Activated CD4-positive, alpha-beta memory T cell treated with anti-CD3 and anti-CD28 coated beads for 36 hours (primary cell): ENCODE data around the gene ATL3. TPM values are rescaled to one million over a fixed set of nuclear protein-coding genes. Genes with fewer than 3 reads are reported as not detected.
A peak's percentile ranks its signal among the peaks of the same experiment; 100 is the strongest.
"Not testable (repeated sequence)": the region's sequence is repeated elsewhere in the genome, so short reads cannot be mapped to it uniquely, and the experiment has no call there.

Experiments
- CTCF ChIA-PET: fragments of 350-600 bp; sonication (Branson Sonifier 250); formaldehyde crosslinking; loops from one replicate; lab custom pipeline; 2021; ENCODE audit warnings: antibody characterized with exemption, inconsistent platforms; lab: Charles Lee
- POLR2A ChIA-PET: fragments of 350-600 bp; sonication (Branson Sonifier 250); formaldehyde crosslinking; loops from one replicate; lab custom pipeline; 2021; ENCODE audit warnings: antibody characterized with exemption; lab: Charles Lee
- DNase-seq: peaks from one replicate; pipeline ENCODE4 v3.0.0-alpha.2; 2020
- H3K27ac Mint-ChIP-seq: one replicate; pipeline ENCODE4 v1.8.0; 2021; ENCODE audit warnings: mixed read lengths
- H3K27me3 Mint-ChIP-seq: one replicate; pipeline ENCODE4 v1.8.0; 2021; ENCODE audit warnings: mixed read lengths
- H3K36me3 Mint-ChIP-seq: one replicate; pipeline ENCODE4 v1.8.0; 2021; ENCODE audit warnings: mixed read lengths
- H3K4me1 Mint-ChIP-seq: one replicate; pipeline ENCODE4 v1.8.0; 2021; ENCODE audit warnings: low read depth, mixed read lengths
- H3K4me3 Mint-ChIP-seq: one replicate; pipeline ENCODE4 v1.8.0; 2021; ENCODE audit warnings: mild to moderate bottlenecking, mixed read lengths
- H3K9me3 Mint-ChIP-seq: one replicate; pipeline ENCODE4 v1.8.0; 2021; ENCODE audit warnings: mixed read lengths
- intact Hi-C: fragments of 100-400 bp; cut with micrococcal nuclease; formaldehyde crosslinking; loops from one replicate; pipeline ENCODE4 v1.15.1; 2023
- total RNA-seq, 2 experiments: library from RNA; stranded (reverse); gene quantifications; one replicate each; pipeline ENCODE4 v1.2.3, GENCODE V29; 2021

The ATL3 gene
- total RNA-seq, 2 experiments from 2014 or later: 31.3 to 34.6 TPM

DNA sequence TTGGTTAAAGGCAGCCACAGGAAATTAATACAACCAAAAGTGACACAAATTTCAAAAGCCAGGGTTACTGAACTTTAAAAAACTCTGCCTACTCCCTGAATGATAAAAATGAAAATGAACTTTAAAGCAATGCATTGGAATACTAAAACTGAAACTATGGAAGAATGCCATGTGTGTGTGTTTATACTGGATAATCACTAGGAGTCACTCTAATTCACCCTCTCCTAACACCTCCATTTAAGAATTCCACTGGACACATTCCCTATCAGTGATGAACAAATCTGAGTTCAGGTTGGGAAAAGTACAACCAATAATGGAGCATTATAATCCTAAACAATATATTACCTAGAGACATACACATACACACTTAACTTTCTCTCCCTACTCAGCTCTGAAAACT is 29.4 kb downstream of the ATL3 start:
- Mint-ChIP-seq H3K27me3 (no peaks in the 10 kb centered on the region), H3K27ac (no peak overlapping the region), H3K36me3 (peaks cover 17% of the 10 kb centered on the region), H3K4me3 (no peak overlapping the region), H3K4me1 (peaks cover 5% of the 10 kb centered on the region), H3K9me3 (no peaks in the 10 kb centered on the region)
- POLR2A ChIA-PET: no interaction called here
- DNase-seq: no peak
- intact Hi-C loops: no loop called here
- CTCF ChIA-PET: interaction anchor here (0.6 to 1.5 kb wide), 3 partner anchors 124 to 693 kb away, joined by 3 to 6 read pairs (median 3); no protein-coding TSS in a partner anchor

DNA sequence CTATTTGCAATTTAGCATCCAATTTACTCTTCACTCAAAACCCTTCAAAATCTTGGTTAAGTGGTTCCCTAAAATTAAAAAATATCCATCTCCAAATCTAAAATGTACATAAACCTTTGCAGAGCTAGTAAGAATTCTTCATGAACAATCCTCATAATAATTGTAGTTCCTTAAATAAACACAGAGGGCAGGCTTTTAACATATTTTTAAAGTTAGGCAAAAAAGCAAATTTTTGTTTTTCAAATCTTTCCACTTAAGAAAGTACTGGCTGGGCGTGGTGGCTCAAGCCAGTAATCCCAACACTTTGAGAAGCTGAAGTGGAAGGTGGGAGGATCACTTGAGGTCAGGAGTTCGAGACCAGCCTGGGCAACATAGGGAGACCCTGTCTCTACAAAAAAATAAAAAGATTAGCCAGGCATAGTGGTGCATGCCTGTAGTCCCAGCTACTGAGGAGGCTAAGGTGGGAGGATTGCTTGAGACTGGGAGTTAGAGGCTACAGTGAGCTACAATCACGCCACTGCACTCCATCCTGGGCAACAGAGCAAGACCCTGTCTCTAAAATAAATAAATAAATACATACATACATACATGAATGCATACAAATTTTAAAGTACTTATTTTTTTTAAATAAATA is 31.9 kb downstream of the ATL3 start:
- intact Hi-C loops: loop anchor here (2.0 kb wide), 1 partner anchor 99 kb away; no protein-coding TSS in a partner anchor
- H3K4me3 Mint-ChIP-seq: no peak overlapping the region
- H3K27ac Mint-ChIP-seq: no peak overlapping the region
- ChIA-PET CTCF (interaction anchor here (0.6 to 5.9 kb wide), 28 partner anchors 9 to 196 kb away, joined by 3 to 176 read pairs (median 4); partner anchors contain the start of genes PLAAT4, PLAAT5 and RTN3), POLR2A (interaction anchor here (0.6 kb wide), 1 partner anchor 168 kb away, joined by 4 read pairs; no protein-coding TSS in a partner anchor)
- peaks cover 5% of the 10 kb centered on the region for H3K4me1 Mint-ChIP-seq
- no peaks in the 10 kb centered on the region for H3K27me3 Mint-ChIP-seq
- no peaks in the 10 kb centered on the region for H3K9me3 Mint-ChIP-seq
- DNase-seq: no peak
- peaks cover 18% of the 10 kb centered on the region for H3K36me3 Mint-ChIP-seq

DNA sequence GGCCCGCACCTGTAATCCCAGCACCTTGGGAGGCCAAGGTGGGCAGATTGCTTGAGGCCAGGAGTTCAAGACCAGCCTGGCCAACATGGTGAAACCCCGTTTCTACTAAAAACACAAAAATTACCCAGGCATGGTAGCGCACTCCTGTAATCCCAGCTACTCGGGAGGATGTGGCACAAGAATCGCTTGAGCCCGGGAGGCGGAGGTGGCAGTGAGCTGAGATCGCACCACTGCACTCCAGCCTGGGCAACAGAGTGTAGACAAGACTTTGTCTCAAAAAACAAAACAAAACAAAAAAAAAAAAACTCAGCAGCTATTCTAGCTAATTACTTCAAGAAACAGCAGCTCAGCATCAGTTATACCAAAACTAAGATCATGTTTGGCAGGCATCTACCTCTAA is 32.7 kb downstream of the ATL3 start:
- not testable (repeated sequence) for H3K4me3 Mint-ChIP-seq, H3K27ac Mint-ChIP-seq, DNase-seq, H3K4me1 Mint-ChIP-seq, H3K9me3 Mint-ChIP-seq, H3K27me3 Mint-ChIP-seq
- CTCF ChIA-PET: interaction anchor here (0.6 to 5.9 kb wide), 31 partner anchors 8 to 195 kb away, joined by 3 to 176 read pairs (median 4); partner anchors contain the start of genes PLAAT4, PLAAT5 and RTN3
- intact Hi-C loops: loop anchor here (2.0 kb wide), 1 partner anchor 100 kb away; no protein-coding TSS in a partner anchor
- H3K36me3 Mint-ChIP-seq: peaks cover 17% of the 10 kb centered on the region
- POLR2A ChIA-PET: interaction anchor here (0.6 kb wide), 1 partner anchor 169 kb away, joined by 4 read pairs; no protein-coding TSS in a partner anchor

DNA sequence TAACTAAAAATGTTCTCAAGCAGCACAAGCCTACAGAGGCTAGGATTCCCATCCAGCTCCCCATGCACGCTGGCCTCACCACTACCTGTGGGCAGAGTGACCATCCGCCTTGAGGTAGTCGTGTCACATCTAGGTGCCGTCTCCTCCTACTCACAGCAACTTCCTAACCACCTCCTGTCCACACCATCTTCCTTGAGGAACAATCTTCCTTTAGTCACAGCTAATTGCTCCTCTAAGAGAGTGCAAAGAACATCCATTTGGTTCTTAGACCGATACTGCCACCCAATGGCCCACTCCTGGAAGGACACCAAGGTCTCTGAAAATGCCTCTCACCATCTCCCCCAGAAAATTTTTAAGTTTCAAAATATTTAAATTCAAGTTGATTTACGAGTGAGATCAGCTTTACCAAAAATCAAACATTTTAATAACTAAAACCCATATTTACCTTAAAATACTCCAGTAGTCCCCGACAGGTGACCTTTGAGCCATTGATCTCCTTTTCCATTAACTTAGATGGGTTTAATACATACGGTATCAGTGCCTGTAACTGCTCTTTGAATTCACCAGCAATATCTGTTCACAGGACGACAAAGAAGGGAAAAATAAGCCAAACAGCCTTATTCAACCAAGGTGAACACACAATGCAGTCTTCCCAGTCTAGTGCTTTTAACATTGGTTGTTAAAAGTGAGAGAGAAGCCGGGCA is 35.3 kb downstream of the ATL3 start:
- peaks cover 17% of the 10 kb centered on the region for H3K4me1 Mint-ChIP-seq
- POLR2A ChIA-PET: interaction anchor here (0.8 kb wide), 1 partner anchor 156 kb away, joined by 3 read pairs; no protein-coding TSS in a partner anchor
- H3K9me3 Mint-ChIP-seq: no peaks in the 10 kb centered on the region
- CTCF ChIA-PET: interaction anchor here (0.5 to 5.9 kb wide), 29 partner anchors 9 to 359 kb away, joined by 3 to 176 read pairs (median 3); partner anchors contain the start of genes PLAAT4 and PLAAT5
- no peaks in the 10 kb centered on the region for H3K27me3 Mint-ChIP-seq
- intact Hi-C loops: loop anchor here (1.0 kb wide), 1 partner anchor 157 kb away; no protein-coding TSS in a partner anchor
- no peak overlapping the region for H3K4me3 Mint-ChIP-seq
- H3K36me3 Mint-ChIP-seq: peaks cover 21% of the 10 kb centered on the region
- DNase-seq: peak; percentile 73
- no peak overlapping the region for H3K27ac Mint-ChIP-seq

GRCh38 chr11:63629426-63629825 is 41.8 kb downstream of the ATL3 start:
- Mint-ChIP-seq H3K4me1 (peaks cover 16% of the 10 kb centered on the region), H3K9me3 (no peaks in the 10 kb centered on the region), H3K4me3 (no peak overlapping the region), H3K36me3 (peaks cover 35% of the 10 kb centered on the region), H3K27me3 (no peaks in the 10 kb centered on the region), H3K27ac (no peak overlapping the region)
- ChIA-PET CTCF (interaction anchor here (0.5 to 3.1 kb wide), 7 partner anchors 9 to 150 kb away, joined by 3 to 19 read pairs (median 5); no protein-coding TSS in a partner anchor), POLR2A (interaction anchor here (0.7 kb wide), 1 partner anchor 63 kb away, joined by 3 read pairs; no protein-coding TSS in a partner anchor)
- intact Hi-C loops: no loop called here
- DNase-seq: no peak

- Mint-ChIP-seq H3K36me3 (peaks cover 3% of the 10 kb centered on the region), H3K27ac (no peak overlapping the region), H3K9me3 (no peaks in the 10 kb centered on the region), H3K27me3 (no peaks in the 10 kb centered on the region), H3K4me3 (no peak overlapping the region), H3K4me1 (peaks cover 5% of the 10 kb centered on the region)
- POLR2A ChIA-PET: no interaction called here
- CTCF ChIA-PET: interaction anchor here (0.6 to 3.5 kb wide), 4 partner anchors 12 to 145 kb away, joined by 3 to 18 read pairs (median 3); no protein-coding TSS in a partner anchor
- no peak for DNase-seq
- intact Hi-C loops: no loop called here
These were observed 47.5 kb downstream of the ATL3 start for GRCh38 chr11:63623513-63624140.

DNA sequence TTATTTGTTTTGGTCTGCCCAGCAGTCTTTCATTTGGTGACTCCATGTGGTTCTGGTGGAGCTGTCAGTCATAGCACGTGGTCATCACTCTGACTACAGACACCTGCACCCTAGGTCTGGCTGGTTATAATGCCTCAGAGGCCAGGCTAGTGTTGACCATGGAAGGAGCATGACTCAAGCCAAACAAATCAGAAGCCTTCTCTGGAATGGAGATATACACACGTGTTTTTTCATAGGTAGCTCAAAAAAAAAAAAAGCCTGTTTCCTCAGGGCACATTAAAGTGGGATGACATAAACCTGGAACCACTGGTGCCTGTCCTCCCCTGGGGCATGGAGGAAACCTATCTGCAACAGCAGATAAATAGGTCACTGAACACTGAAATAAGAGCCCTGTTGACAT is 48.9 kb downstream of the ATL3 start:
- no peak for DNase-seq
- no peaks in the 10 kb centered on the region for H3K36me3 Mint-ChIP-seq
- ChIA-PET CTCF (interaction anchor here (1.1 to 3.5 kb wide), 3 partner anchors 15 to 144 kb away, joined by 3 to 18 read pairs (median 4); no protein-coding TSS in a partner anchor), POLR2A (no interaction called here)
- H3K4me3 Mint-ChIP-seq: no peak overlapping the region
- intact Hi-C loops: no loop called here
- H3K27me3 Mint-ChIP-seq: no peaks in the 10 kb centered on the region
- H3K9me3 Mint-ChIP-seq: no peaks in the 10 kb centered on the region
- H3K27ac Mint-ChIP-seq: no peak overlapping the region
- H3K4me1 Mint-ChIP-seq: peaks cover 5% of the 10 kb centered on the region

- no peak for DNase-seq
- Mint-ChIP-seq H3K9me3 (no peaks in the 10 kb centered on the region), H3K27ac (no peak overlapping the region), H3K4me1 (peaks cover 5% of the 10 kb centered on the region), H3K4me3 (no peak overlapping the region), H3K36me3 (no peaks in the 10 kb centered on the region), H3K27me3 (no peaks in the 10 kb centered on the region)
- CTCF ChIA-PET: interaction anchor here (1.0 to 1.4 kb wide), 2 partner anchors 18 to 142 kb away, joined by 3 to 4 read pairs; no protein-coding TSS in a partner anchor
- intact Hi-C loops: no loop called here
- POLR2A ChIA-PET: no interaction called here
These were observed 50.1 kb downstream of the ATL3 start for GRCh38 chr11:63621071-63621470.

GRCh38 chr11:63619967-63620366 is 51.2 kb downstream of the ATL3 start:
- H3K4me3 Mint-ChIP-seq: no peak overlapping the region
- intact Hi-C loops: no loop called here
- CTCF ChIA-PET: interaction anchor here (0.6 to 1.4 kb wide), 3 partner anchors 16 to 141 kb away, joined by 3 to 5 read pairs (median 4); no protein-coding TSS in a partner anchor
- H3K27me3 Mint-ChIP-seq: no peaks in the 10 kb centered on the region
- H3K36me3 Mint-ChIP-seq: no peaks in the 10 kb centered on the region
- DNase-seq: no peak
- POLR2A ChIA-PET: no interaction called here
- no peaks in the 10 kb centered on the region for H3K9me3 Mint-ChIP-seq
- no peak overlapping the region for H3K27ac Mint-ChIP-seq
- peaks cover 5% of the 10 kb centered on the region for H3K4me1 Mint-ChIP-seq

DNA sequence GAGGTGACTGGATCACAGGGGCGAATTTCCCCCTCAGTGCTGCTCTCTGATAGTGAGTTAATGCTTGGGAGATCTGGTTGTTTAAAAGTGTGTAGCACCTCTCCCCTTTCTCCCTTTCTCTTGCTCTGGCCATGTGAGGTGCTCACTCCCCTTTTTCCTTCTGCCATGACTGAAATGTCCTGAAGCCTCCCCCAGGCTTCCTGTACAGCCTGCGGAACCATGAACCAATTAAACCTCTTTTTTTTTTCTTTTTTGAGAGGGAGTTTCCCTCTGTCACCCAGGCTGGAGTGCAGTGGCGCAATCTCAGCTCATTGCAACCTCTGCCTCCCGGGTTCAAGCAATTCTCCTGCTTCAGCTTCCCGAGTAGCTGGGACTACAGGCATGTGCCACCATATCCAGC is 53.5 kb downstream of the ATL3 start:
- CTCF ChIA-PET, H3K9me3 Mint-ChIP-seq, H3K27me3 Mint-ChIP-seq: not testable (repeated sequence)

GRCh38 chr11:63616953-63617352 is 54.2 kb downstream of the ATL3 start:
- Mint-ChIP-seq H3K9me3 (no peaks in the 10 kb centered on the region), H3K36me3 (no peaks in the 10 kb centered on the region), H3K27me3 (no peaks in the 10 kb centered on the region), H3K27ac (no peak overlapping the region), H3K4me3 (no peak overlapping the region), H3K4me1 (peaks cover 11% of the 10 kb centered on the region)
- intact Hi-C loops: no loop called here
- ChIA-PET POLR2A (no interaction called here), CTCF (interaction anchor here (1.0 kb wide), 1 partner anchor 138 kb away, joined by 5 read pairs; no protein-coding TSS in a partner anchor)
- no peak for DNase-seq

More for the DNA sequence above, 53.5 kb downstream of the ATL3 start:
- H3K27ac Mint-ChIP-seq, H3K4me3 Mint-ChIP-seq, POLR2A ChIA-PET, H3K36me3 Mint-ChIP-seq, intact Hi-C loops, DNase-seq: not testable (repeated sequence)
- H3K4me1 Mint-ChIP-seq: peaks cover 11% of the 10 kb centered on the region
